Measurements from ENCODE around the gene HOXD9.
A peak's percentile ranks its signal among the peaks of the same experiment; 100 is the strongest.

Gene HOXD9

DNA sequence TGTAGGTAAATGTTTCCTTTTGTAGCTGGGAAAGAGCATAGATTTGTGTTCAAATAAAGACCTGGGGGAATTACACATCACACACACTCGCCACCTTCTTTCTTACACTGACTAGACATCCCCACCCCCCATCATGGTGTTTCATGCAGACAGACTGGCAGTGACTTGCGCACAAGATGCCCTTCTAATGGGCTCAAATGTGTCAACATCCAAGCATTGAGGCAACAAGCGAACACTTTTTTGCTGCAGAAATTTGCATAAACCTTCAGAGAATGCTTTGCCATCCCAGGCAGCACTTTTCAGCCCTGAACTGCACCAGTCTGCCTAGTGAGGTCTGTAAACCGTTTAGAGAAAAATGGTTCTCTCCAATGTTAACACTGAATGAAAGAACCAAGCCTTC is 11.5 kb downstream of the HOXD9 start:
- DNase-seq (ENCODE audit: low read depth) = no peak
- H3K4me3 ChIP-seq (ENCODE audit: low read depth, low read length) = no peak overlapping the region
- TF ChIP-seq, protein P1, sequence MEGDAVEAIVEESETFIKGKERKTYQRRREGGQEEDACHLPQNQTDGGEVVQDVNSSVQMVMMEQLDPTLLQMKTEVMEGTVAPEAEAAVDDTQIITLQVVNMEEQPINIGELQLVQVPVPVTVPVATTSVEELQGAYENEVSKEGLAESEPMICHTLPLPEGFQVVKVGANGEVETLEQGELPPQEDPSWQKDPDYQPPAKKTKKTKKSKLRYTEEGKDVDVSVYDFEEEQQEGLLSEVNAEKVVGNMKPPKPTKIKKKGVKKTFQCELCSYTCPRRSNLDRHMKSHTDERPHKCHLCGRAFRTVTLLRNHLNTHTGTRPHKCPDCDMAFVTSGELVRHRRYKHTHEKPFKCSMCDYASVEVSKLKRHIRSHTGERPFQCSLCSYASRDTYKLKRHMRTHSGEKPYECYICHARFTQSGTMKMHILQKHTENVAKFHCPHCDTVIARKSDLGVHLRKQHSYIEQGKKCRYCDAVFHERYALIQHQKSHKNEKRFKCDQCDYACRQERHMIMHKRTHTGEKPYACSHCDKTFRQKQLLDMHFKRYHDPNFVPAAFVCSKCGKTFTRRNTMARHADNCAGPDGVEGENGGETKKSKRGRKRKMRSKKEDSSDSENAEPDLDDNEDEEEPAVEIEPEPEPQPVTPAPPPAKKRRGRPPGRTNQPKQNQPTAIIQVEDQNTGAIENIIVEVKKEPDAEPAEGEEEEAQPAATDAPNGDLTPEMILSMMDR (IDR thresholded peaks at IDR 0.05; ENCODE audit: low read depth, low read length) = no peak
- no peak for TF ChIP-seq POLR2A (IDR thresholded peaks at IDR 0.05; ENCODE audit: extremely low read depth, insufficient read length)
- TF ChIP-seq MYC (IDR thresholded peaks at IDR 0.05; ENCODE audit: low read depth, low read length) = no peak

- H3K4me3 ChIP-seq (ENCODE audit: low read depth, low read length) = no peak overlapping the region
- no peak for DNase-seq (ENCODE audit: low read depth)
- no peak for TF ChIP-seq POLR2A (IDR thresholded peaks at IDR 0.05; ENCODE audit: extremely low read depth, insufficient read length)
- TF ChIP-seq MAX (IDR thresholded peaks at IDR 0.05; ENCODE audit: low read depth, low read length) = no peak
- TF ChIP-seq, protein P1 (IDR thresholded peaks at IDR 0.05; ENCODE audit: low read depth, low read length) = no peak
- TF ChIP-seq MYC (IDR thresholded peaks at IDR 0.05; ENCODE audit: low read depth, low read length) = no peak
These were observed 12.5 kb downstream of the HOXD9 start for GRCh38 chr2:176135035-176135440.

- peak; percentile 38 for DNase-seq (ENCODE audit: low read depth)
- no peak overlapping the region for H3K4me3 ChIP-seq (ENCODE audit: low read depth, low read length)
- no peak for TF ChIP-seq MYC (IDR thresholded peaks at IDR 0.05; ENCODE audit: low read depth, low read length)
- no peak for TF ChIP-seq MAX (IDR thresholded peaks at IDR 0.05; ENCODE audit: low read depth, low read length)
- TF ChIP-seq POLR2A (IDR thresholded peaks at IDR 0.05; ENCODE audit: extremely low read depth, insufficient read length) = no peak
- TF ChIP-seq, protein P1 (IDR thresholded peaks at IDR 0.05; ENCODE audit: low read depth, low read length) = no peak
These were observed 14.1 kb downstream of the HOXD9 start for GRCh38 chr2:176136374-176137251.

DNA sequence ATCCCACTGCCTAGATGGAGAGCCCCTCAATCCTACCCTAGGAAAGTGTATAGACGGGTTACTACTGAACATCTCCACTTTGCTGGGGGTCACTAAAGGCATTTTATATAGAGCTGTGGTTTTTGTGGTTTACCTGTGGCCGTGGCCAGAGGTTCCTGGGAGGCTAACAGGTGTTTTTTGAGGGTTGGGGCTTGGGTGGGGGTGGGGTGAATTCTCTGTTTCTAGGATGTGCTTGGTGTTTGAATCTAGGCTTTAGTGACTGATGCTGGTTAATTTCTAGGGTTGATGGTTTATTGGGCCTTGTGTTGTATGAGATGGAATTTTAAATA is 14.7 kb downstream of the HOXD9 start:
- no peak for TF ChIP-seq POLR2A (IDR thresholded peaks at IDR 0.05; ENCODE audit: extremely low read depth, insufficient read length)
- no peak for TF ChIP-seq MYC (IDR thresholded peaks at IDR 0.05; ENCODE audit: low read depth, low read length)
- TF ChIP-seq, protein P1 (IDR thresholded peaks at IDR 0.05; ENCODE audit: low read depth, low read length) = no peak
- no peak for TF ChIP-seq MAX (IDR thresholded peaks at IDR 0.05; ENCODE audit: low read depth, low read length)
- no peak for DNase-seq (ENCODE audit: low read depth)
- no peak overlapping the region for H3K4me3 ChIP-seq (ENCODE audit: low read depth, low read length)

DNA sequence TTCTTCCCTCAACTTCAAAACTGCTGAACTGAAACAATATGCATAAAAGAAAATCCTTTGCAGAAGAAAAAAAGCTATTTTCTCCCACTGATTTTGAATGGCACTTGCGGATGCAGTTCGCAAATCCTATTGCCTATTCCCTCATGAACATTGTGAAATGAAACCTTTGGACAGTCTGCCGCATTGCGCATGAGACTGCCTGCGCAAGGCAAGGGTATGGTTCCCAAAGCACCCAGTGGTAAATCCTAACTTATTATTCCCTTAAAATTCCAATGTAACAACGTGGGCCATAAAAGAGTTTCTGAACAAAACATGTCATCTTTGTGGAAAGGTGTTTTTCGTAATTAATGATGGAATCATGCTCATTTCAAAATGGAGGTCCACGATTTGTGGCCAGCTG is 15.4 kb downstream of the HOXD9 start:
- H3K4me3 ChIP-seq (ENCODE audit: low read depth, low read length) = no peak overlapping the region
- DNase-seq (ENCODE audit: low read depth) = no peak
- TF ChIP-seq MYC (IDR thresholded peaks at IDR 0.05; ENCODE audit: low read depth, low read length) (no peak), POLR2A (IDR thresholded peaks at IDR 0.05; ENCODE audit: extremely low read depth, insufficient read length) (no peak), MAX (IDR thresholded peaks at IDR 0.05; ENCODE audit: low read depth, low read length) (no peak)
- TF ChIP-seq, protein P1 (IDR thresholded peaks at IDR 0.05; ENCODE audit: low read depth, low read length) = no peak
